GM19193 (cell line): ENCODE measurements around the gene ABI3BP.

Experiments
- POLR2A ChIP-seq: IDR thresholded peaks from 4 replicates; pipeline ENCODE4 v1.6.1; 2011; ENCODE audit not compliant: insufficient read depth, insufficient read length; ENCODE audit errors: extremely low read depth

Gene ABI3BP

GRCh38 chr3:100893108-100893507 is 100.1 kb downstream of the ABI3BP start:
- no peak for TF ChIP-seq POLR2A

- no peak for TF ChIP-seq POLR2A
These were observed 101.4 kb downstream of the ABI3BP start for GRCh38 chr3:100891827-100892226.

GRCh38 chr3:100891033-100891432 is 102.2 kb downstream of the ABI3BP start:
- TF ChIP-seq POLR2A: no peak

- no peak for TF ChIP-seq POLR2A
These were observed 104.3 kb downstream of the ABI3BP start for GRCh38 chr3:100888881-100889280.

- no peak for TF ChIP-seq POLR2A
These were observed 110.6 kb downstream of the ABI3BP start for GRCh38 chr3:100882571-100882984.

- no peak for TF ChIP-seq POLR2A
These were observed 112.4 kb downstream of the ABI3BP start for GRCh38 chr3:100880845-100881244.

GRCh38 chr3:100880072-100880471 is 113.1 kb downstream of the ABI3BP start:
- TF ChIP-seq POLR2A: no peak

- no peak for TF ChIP-seq POLR2A
These were observed 113.9 kb downstream of the ABI3BP start for GRCh38 chr3:100879195-100879810.

- TF ChIP-seq POLR2A: no peak
These were observed 115.9 kb downstream of the ABI3BP start for GRCh38 chr3:100877286-100877685.

- TF ChIP-seq POLR2A: no peak
These were observed 118.0 kb downstream of the ABI3BP start for GRCh38 chr3:100875239-100875638.

- no peak for TF ChIP-seq POLR2A
These were observed 119.6 kb downstream of the ABI3BP start for GRCh38 chr3:100873611-100874010.

GRCh38 chr3:100871306-100871705 is 121.9 kb downstream of the ABI3BP start:
- no peak for TF ChIP-seq POLR2A

- TF ChIP-seq POLR2A: no peak
These were observed 123.4 kb downstream of the ABI3BP start for GRCh38 chr3:100869787-100870186.

- TF ChIP-seq POLR2A: no peak
These were observed 124.3 kb downstream of the ABI3BP start for GRCh38 chr3:100868894-100869293.

- no peak for TF ChIP-seq POLR2A
These were observed 125.1 kb downstream of the ABI3BP start for GRCh38 chr3:100868096-100868495.

GRCh38 chr3:100865442-100865841 is 127.8 kb downstream of the ABI3BP start:
- no peak for TF ChIP-seq POLR2A
